Measurements from ENCODE around the gene MCL1.

The MCL1 gene

GRCh38 chr1:150557813-150558212 is 21.6 kb downstream of the MCL1 start:
- DNase-seq (ENCODE audit: low read depth in 2 of 2, low spot score in 1 of 2): no peak

- DNase-seq (ENCODE audit: low read depth in 2 of 2, low spot score in 1 of 2): no peak
These were observed 22.3 kb downstream of the MCL1 start for GRCh38 chr1:150557065-150557600.

GRCh38 chr1:150555971-150556865 is 23.2 kb downstream of the MCL1 start:
- no peak for DNase-seq (ENCODE audit: low read depth in 2 of 2, low spot score in 1 of 2)

GRCh38 chr1:150555198-150555970 is 24.0 kb downstream of the MCL1 start:
- DNase-seq (ENCODE audit: low read depth in 2 of 2, low spot score in 1 of 2): no peak

- no peak for DNase-seq (ENCODE audit: low read depth in 2 of 2, low spot score in 1 of 2)
These were observed 25.3 kb downstream of the MCL1 start for GRCh38 chr1:150554086-150554452.

GRCh38 chr1:150553392-150554085 is 25.9 kb downstream of the MCL1 start:
- DNase-seq (ENCODE audit: low read depth in 2 of 2, low spot score in 1 of 2): no peak

GRCh38 chr1:150552911-150553289 is 26.5 kb downstream of the MCL1 start:
- DNase-seq (ENCODE audit: low read depth in 2 of 2, low spot score in 1 of 2): no peak

GRCh38 chr1:150552128-150552910 is 27.1 kb downstream of the MCL1 start:
- DNase-seq (ENCODE audit: low read depth in 2 of 2, low spot score in 1 of 2): no peak

- no peak for DNase-seq (ENCODE audit: low read depth in 2 of 2, low spot score in 1 of 2)
These were observed 27.7 kb downstream of the MCL1 start for GRCh38 chr1:150551784-150552127.

GRCh38 chr1:150551051-150551783 is 28.2 kb downstream of the MCL1 start:
- DNase-seq (ENCODE audit: low read depth in 2 of 2, low spot score in 1 of 2): no peak

- no peak for DNase-seq (ENCODE audit: low read depth in 2 of 2, low spot score in 1 of 2)
These were observed 29.0 kb downstream of the MCL1 start for GRCh38 chr1:150550222-150551050.

- DNase-seq (ENCODE audit: low read depth in 2 of 2, low spot score in 1 of 2): no peak
These were observed 29.8 kb downstream of the MCL1 start for GRCh38 chr1:150549496-150550221.

GRCh38 chr1:150548632-150549495 is 30.5 kb downstream of the MCL1 start, which contains the start of gene ADAMTSL4:
ADAMTSL4 (plus strand) TSS chr1:150549408; CDS start chr1:150552289, 2,881 bp downstream.
- DNase-seq (ENCODE audit: low read depth in 2 of 2, low spot score in 1 of 2): no peak

GRCh38 chr1:150548324-150548631 is 31.1 kb downstream of the MCL1 start:
- no peak for DNase-seq (ENCODE audit: low read depth in 2 of 2, low spot score in 1 of 2)

- no peak for DNase-seq (ENCODE audit: low read depth in 2 of 2, low spot score in 1 of 2)
These were observed 33.0 kb downstream of the MCL1 start for GRCh38 chr1:150546294-150546937.

GRCh38 chr1:150545486-150546032 is 33.9 kb downstream of the MCL1 start:
- DNase-seq (ENCODE audit: low read depth in 2 of 2, low spot score in 1 of 2): no peak

- DNase-seq (ENCODE audit: low read depth in 2 of 2, low spot score in 1 of 2): no peak
These were observed 35.2 kb downstream of the MCL1 start for GRCh38 chr1:150544204-150544603.
